Adipose tissue (tissue), 3 donors: ENCODE measurements around the gene CHRM1. TPM values are rescaled to one million over a fixed set of nuclear protein-coding genes. Genes with fewer than 3 reads are reported as not detected.

Source experiments
- H3K27ac ChIP-seq: one replicate; pipeline ENCODE4 v1.5.1; 2013; ENCODE audit warnings: low read depth, low read length
- WGBS, 3 donors: extraction: QIAGEN DNeasy Blood & Tissue Kit; methylation state at CpG; one replicate each; pipeline ENCODE4 v1.1.7; 2013; 5-methylcytosine and 5-hydroxymethylcytosine counted together
- polyA plus RNA-seq, 3 donors: library from polyadenylated mRNA; stranded (reverse); fragments of 200-250 nt; gene quantifications; one replicate each; pipeline ENCODE4 v1.2.3, GENCODE V29; 2013
- donor health status: healthy with polysubstance abuse.
- donor health status: Bipolar disorder and iron deficiency.
- donor health status: healthy.

Gene CHRM1
- polyA plus RNA-seq, 3 donors = 0.10 TPM; not detected in 2

DNA sequence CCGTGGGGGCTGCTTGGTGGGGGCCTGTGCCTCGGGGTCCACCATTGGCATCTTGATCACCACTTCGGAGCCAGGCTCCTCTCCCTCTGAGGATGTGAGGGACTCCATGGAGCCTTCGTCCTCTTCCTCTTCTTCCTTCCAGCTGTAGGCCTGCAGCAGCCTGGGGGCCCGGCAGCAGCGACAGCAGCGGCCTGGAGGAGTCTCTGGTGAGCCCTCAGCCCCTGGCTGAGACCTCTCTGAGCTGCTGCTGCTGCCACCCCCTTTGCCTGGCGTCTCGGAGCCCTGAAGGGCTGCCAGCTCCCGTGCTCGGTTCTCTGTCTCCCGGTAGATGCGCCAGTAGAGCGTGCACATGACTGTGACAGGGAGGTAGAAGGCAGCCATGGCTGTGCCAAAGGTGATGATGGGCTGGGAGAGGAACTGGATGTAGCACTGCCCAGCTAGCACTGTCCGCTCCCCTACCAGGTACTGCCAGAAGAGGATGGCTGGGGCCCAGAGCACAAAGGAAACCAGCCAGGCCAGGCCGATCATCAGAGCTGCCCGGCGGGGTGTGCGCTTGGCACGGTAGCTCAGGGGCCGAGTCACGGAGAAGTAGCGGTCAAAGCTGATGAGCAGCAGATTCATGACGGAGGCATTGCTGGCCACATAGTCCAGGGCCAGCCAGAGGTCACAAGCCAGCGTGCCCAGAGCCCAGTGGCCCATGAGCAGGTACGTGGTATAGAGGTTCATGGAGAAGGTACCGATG is 10.9 kb downstream of the CHRM1 start:
- no peak overlapping the region for H3K27ac ChIP-seq

DNA sequence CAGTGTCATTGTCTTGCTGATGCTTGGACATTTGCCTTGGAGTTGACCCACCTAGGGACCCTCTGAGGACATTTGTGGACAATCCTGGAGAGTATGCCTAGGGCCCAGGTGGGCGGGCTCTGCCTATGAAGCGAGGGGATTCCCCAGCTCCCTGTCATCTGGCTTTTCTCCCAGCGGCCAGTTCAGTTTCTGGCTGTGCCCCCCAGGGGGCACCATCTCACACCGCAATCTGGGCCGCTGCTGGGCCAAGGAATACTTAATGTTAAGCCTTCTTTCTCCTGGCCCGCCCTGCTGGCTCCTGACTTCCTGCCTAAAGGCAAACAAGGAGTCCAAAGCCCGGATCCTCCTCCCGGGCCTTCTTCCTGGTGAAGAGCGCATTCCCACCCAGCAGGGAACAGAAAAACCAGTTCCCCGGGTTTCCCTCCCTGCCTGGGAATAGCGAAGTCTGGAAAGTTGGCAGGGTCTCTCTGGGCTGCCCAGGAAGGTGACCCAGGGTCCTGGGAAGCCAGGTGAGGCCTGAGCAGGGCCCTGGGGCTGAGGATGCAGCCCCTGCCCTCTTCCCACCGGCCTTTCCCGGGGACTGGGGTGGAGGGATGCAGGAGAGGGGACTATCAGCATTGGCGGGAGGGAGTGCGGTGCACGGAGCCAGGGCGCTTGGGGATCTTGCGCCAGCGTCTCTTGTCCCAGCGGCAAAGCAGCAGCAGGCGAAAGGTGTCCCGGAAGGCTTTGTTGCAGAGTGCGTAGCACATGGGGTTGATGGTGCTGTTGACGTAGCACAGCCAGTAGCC is 11.9 kb downstream of the CHRM1 start:
- 45 to 60% (median 56%) methylated on average over 24 of the region's 24 CpGs for WGBS, 3 donors
- H3K27ac ChIP-seq = no peak overlapping the region

More for the DNA sequence above, 10.9 kb downstream of the CHRM1 start:
- WGBS, 3 donors = 93 to 95% (median 95%) methylated on average over 24 to 27 of the region's 27 CpGs

DNA sequence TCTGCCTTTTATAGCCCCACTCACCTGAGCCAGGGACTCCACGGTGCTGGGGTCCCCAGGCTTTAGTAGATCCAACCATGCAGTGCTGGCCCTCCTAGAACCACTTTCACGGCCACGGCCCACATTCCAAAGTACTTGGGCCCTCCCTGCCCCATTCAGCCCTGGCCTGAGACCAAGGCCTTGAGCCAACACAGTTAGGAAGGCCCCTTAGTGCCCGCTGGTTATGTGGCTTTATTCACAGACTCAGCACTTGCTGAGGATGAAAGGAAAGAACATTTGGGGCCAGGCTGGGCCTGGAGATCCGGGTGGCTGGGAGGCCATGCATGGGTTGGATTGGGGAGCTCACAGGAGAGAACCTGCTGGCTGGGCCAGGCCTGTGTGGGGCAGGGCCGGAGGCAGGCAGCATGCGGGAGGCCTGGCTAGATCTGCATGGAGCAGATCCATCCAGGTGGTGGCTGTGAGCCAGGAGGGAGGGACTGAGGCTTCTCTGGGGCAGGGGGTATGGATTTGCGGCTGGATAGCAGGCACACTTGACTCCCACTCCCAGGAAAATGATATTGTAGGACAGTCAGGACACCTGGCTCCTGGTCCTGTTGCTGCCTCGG is 12.6 kb downstream of the CHRM1 start:
- WGBS, 3 donors = 45 to 71% (median 68%) methylated on average over 9 of the region's 9 CpGs
- no peak overlapping the region for H3K27ac ChIP-seq

DNA sequence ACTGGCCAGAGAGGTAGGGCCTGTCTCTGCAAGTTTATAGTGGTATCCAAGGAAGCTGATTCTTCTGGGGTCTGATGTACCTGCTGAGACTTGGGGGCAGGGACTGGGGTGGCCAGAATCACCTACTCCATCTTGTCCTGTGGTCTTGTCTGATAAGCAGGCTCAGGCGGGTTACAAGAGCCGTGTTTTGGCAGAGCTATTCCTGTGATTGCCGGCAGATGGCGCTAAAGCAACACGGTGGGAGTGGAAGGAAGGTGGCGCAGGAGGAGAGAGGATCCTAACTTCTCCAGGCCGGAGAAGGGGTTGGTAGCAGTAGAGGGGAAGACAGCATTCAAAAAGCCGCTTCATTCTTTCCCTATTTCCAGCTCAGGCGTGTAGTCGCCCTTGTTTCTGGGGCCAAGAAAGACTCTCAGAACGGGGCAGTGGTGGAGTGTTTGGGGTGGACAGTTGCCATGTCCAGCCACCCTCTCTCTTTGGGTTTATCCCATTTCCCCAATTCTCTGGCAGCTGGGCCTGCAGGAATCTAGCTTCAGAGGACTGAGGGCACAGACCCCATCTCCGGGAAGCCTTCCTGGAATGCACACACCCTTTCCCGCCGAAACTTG is 15.1 kb downstream of the CHRM1 start:
- 19 to 26% (median 20%) methylated on average over 14 of the region's 14 CpGs for WGBS, 3 donors
- H3K27ac ChIP-seq = no peak overlapping the region

DNA sequence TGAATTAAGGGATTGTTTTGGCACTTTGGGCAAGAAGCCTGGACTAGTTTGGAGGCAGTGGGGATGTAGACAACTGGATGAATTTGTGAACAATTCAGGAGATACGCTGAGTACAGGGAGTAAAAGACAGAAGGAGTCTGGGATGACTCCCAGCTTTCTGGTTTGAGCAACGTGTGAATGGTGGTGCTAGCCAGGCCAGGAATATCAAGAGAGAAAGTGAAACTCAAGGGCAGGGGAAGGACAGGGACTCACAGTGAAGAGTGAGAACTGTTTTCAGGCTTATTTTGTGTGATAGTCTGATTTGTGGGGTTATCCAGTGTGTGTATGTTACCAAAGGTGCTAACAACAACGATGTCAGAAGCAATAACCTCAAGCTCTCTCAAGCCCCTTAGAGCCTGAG is 15.9 kb downstream of the CHRM1 start:
- WGBS, 3 donors = 30 to 34% (median 32%) methylated on average over 3 of the region's 3 CpGs
- H3K27ac ChIP-seq = no peak overlapping the region

DNA sequence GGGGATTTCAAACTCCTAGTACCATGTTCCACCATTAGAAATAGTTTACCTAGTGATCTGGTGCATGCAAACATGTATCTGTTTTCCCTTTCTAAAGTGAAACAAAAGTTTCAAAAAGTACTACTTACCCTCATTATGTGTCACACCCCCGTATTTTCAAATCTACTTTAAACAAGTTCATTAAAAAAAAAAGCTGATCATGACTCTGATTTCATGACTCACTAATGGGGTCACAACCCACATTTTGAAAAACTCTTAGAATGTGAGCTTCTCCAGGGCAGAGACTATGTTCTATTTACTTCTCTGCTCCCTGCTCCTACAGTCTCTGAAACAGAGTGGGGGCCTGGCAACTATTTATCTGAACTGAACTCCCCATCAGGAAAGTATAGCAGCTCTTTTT is 18.2 kb downstream of the CHRM1 start:
- H3K27ac ChIP-seq = no peak overlapping the region
- 33 to 42% (median 40%) methylated on average over 1 of the region's 1 CpG for WGBS, 3 donors

DNA sequence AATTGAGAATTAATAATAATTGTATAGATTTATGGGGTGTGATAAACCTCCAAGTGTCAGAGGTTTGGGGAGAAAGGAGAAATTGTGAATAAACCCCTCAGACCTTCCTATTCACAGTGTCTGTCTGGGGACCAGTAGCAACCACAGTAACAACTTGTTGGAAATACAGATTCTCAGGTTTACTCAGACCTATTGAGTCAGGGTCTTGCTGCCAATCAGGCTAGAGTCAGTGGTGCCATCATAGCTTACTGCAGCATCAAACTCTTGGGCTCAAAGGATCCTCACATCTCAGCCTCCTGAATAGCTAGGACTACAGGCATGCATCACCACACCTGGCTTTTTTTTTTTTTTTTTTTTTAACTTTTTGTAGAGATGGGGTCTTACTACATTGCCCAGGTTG is 23.1 kb downstream of the CHRM1 start:
- H3K27ac ChIP-seq = no peak overlapping the region

DNA sequence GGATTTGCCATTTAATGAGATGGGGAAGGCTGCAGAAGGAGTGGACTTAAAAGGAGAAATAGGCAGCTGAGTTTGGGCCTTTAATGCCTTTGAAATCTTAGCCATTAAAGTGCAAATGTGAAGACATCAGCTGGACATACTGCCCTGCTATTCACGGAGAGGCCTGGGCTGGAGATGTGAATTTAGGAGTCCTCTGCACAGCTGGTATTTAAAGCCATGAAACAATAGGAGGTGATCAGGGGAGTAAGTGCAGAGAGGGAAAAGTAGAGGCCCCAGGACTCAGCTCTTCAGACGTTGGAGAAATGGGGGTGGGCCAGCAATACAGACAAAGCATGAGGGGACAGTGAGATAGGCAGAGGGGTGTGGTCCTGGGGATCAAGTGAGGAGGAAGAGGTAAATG is 23.9 kb downstream of the CHRM1 start:
- 58 to 68% (median 65%) methylated on average over 2 of the region's 2 CpGs for WGBS, 3 donors
- H3K27ac ChIP-seq = no peak overlapping the region

DNA sequence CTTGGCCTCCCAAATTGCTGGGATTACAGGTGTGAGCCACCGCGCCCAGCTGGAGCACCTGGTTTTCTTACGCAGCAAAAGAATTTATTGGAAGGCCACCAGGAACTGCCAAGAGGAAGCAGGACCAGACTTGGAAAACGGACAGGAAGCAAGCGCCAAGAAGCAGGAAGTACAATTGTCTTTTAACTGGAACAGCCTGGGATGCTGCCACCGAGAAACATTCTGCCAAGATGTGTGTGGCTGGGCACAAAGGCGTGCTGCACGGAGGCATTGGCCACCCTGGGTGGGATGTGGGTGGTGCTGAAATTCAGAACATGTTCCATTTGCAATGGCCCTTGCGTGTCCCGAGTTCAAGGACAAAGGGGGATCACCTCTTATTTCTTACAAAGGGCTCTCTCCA is 25.1 kb downstream of the CHRM1 start:
- no peak overlapping the region for H3K27ac ChIP-seq
- WGBS, 3 donors = 56 to 66% (median 64%) methylated on average over 10 of the region's 10 CpGs

DNA sequence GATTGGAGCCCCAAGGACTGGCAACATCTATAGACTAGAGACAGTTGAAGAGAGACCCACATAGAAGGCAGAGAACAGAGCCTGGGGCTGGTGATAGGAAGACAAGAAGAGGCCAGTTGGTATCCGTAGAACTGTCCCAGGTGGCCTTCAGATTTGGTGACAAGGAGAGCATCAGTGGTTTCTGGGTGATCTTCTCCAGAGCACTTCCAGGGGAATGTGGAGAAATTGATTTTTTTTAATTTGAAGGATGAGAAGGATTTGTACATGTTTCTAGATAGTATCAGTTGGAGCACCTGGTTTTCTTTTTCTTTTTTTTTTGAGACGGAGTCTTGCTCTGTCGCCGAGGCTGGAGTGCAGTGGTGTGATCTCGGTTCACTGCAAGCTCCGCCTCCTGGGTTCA is 25.7 kb downstream of the CHRM1 start:
- no peak overlapping the region for H3K27ac ChIP-seq
- 64 to 74% (median 73%) methylated on average over 5 to 6 of the region's 6 CpGs for WGBS, 3 donors

DNA sequence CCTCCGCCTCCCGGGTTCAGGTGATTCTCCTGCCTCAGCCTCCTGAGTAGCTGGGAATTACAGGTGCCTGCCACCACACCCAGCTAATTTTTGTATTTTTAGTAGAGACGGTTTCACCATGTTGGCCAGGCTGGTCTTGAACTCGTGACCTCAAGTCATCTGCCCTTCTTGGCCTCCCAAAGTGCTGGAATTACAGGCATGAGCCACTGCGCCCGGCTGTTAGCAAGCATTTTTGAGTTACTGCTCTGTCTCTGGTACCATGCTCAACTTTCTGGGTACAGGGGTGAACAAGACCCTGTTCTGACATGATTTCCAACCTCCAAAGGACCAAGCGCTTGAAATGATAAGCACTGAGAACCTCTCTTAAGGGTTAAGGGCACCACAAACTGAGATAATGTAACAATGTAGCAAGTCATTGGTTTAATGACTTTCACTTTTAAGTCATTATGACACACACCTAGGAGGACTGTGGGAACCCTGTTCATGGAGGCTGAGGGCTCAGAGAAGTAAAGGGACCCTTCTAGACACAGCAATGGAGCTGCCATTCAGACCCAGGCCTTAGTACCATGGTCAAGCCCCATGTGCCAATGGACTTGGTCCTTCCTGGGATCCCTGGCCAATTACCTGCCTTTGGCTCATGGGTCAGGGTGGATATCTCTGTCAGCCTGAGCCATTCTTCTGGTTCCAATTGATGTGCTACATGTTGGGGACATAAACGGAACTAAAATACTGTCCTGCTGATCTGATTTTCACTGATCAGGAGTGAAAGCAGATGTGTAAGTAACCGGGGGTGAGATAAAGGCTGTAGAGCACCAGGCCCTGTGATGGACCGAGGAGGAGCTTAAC is 28.9 kb downstream of the CHRM1 start:
- WGBS, 3 donors = 86 to 91% (median 90%) methylated on average over 10 of the region's 10 CpGs
- H3K27ac ChIP-seq = no peak overlapping the region

DNA sequence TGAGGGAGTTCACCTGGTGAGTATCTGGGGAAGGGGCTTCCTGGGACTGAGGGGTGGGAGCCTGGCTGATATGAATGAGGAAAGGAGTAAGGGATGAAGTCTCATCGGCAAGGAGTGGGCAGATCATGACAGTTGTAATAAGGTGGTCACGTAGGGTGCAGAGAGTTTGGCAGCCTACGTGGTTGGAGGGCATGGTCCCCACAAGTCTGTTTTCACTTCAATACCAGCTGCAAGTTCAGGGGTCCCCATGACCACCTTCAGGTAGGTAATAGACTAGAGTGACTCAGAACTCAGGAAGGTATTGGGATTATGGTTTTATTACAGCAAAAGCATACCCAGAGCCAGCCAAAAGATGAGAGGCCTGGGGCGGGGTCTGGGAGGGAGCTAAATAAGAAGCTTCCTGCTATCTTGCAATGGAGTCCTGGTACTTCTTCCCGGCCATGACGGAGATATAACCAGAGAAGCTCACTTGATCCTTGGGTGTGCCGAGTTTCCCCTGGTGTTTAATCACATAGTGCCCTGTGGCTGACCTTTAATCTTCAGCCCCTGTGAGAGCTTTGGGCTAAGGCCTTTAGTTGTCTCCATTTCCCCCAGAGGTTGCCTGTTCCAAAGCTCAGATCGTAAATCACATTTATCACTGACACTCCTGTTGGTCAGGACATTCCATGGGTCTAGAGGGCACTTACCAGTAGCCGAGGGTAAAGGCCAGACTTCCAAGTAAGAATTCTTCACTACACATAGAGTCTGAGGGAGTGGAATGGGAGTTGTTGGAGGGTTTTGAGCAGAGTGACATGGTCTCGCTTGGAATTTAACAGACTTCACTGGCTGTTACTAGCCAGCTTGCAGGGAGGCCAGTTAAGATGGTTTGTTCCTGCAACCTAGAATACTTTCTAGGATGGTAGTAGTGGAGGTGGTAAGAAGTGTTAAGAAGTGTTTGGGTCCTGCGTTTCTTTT is 31.4 kb downstream of the CHRM1 start:
- 55 to 65% (median 58%) methylated on average over 11 of the region's 11 CpGs for WGBS, 3 donors
- H3K27ac ChIP-seq = no peak overlapping the region

DNA sequence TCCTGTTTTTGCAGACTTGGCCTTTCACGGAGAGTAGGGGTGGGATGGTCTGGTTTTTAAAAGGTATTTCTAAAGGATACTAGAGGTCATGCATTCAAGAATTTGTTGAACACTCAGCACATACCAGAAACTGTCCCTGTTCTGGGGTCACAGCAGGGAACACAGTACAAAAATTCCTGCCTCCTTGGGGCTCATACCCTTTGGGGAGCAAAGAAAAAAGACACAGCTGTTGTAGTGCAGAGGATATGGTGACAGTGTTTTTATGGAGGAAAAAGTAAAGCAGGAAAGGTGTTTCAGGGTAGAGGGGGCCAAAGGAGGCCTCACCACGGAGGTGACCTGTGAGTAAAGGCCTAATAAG is 32.1 kb downstream of the CHRM1 start:
- no peak overlapping the region for H3K27ac ChIP-seq
- 61 to 70% (median 67%) methylated on average over 2 of the region's 2 CpGs for WGBS, 3 donors

DNA sequence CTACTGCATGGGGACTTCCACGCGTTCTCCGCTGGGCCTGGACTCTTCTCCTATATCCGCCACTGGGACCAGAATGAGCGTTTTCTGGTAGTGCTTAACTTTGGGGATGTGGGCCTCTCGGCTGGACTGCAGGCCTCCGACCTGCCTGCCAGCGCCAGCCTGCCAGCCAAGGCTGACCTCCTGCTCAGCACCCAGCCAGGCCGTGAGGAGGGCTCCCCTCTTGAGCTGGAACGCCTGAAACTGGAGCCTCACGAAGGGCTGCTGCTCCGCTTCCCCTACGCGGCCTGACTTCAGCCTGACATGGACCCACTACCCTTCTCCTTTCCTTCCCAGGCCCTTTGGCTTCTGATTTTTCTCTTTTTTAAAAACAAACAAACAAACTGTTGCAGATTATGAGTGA is 32.8 kb downstream of the CHRM1 start:
- 89 to 93% (median 91%) methylated on average over 14 of the region's 14 CpGs for WGBS, 3 donors
- no peak overlapping the region for H3K27ac ChIP-seq

DNA sequence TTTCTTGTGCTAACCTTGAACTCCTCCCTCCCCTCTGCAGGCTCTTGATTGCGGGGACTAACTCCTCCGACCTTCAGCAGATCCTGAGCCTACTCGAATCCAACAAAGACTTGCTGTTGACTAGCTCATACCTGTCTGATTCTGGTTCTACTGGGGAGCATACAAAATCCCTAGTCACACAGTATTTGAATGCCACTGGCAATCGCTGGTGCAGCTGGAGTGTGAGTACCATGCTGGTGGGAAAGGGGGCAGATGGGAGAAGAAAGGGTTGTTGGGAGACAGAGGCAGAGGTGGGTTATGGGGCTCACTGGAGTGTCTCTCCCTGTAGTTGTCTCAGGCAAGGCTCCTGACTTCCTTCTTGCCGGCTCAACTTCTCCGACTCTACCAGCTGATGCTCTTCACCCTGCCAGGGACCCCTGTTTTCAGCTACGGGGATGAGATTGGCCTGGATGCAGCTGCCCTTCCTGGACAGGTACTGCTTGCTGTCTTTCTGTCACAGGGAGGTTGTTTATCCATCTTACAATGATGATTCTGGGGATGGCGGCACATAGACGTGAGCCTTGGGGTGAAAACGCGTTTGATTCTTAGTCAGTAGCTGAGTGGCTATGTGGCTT is 35.9 kb downstream of the CHRM1 start:
- H3K27ac ChIP-seq = no peak overlapping the region
- WGBS, 3 donors = 80 to 91% (median 90%) methylated on average over 11 of the region's 11 CpGs

DNA sequence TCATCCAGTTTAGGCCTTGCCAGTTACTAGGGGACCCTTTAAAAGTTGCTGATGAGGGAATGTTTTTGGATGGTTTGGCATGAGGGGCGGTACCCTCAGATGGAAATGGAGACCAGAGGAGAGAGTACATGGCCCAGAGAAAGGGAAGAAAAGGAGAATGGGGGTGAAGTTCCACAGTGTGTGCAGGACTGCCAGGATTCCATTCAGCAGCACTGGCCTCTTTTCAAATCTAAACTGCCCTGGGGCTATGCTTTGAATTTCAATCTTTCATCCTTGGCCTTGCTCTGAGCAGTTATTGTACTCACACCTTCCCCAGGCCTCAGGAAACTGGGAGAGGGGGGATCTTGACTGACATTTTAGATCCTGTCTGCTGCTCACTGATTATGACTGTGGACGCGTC is 37.5 kb downstream of the CHRM1 start:
- 80 to 92% (median 82%) methylated on average over 3 of the region's 3 CpGs for WGBS, 3 donors
- no peak overlapping the region for H3K27ac ChIP-seq
